Measurements from ENCODE around the gene TMED10.
A peak's percentile ranks its signal among the peaks of the same experiment; 100 is the strongest.

Gene TMED10

GRCh38 chr14:75176142-75176820 lies at the start of gene TMED10:
TSS of gene TMED10 (minus strand) at chr14:75176612. CDS start at chr14:75176579, 33 bp downstream.
- DNase-seq: peak; percentile 90

DNA sequence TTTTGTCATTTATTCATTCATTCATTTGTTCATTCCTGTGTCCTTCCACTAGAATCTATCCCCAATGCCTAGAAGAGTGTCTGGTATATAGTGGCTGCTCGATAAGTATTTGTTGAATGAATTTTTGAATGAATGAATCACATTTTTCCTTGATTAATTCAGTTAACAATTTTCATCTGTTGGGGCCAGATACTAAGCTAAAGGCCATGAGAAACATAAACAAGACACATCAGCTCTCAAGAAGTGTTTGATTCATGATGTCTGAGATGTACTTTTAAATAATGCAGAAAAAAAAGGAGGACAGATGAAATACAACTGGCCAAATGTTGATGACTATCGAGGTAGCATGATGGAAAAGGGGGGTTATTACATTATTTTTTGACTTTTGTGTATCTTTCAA lies 48.1 kb upstream of the TMED10 start:
- DNase-seq: no peak

DNA sequence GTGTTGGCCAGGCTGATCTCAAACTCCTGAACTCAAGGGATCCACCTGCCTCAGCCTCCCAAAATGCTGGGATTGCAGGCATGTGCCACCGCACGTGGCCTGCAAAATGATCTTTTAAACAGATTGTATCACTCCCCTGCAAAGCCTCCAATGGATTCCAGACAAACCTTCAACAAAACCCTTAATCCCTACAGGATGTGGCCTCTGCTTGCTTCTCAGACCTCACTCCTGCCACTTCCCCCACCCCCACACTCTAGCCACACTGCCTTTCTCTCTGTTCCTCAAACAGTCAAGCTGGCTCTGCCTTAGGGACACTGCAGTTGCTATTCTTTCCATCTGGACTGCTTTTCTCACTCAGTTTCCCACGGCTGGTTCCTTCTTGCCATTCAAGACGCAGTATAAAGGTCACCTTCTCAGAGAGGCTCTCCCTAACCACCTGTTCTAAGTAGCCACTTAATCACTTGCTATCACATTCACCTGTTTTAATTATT lies 47.3 kb upstream of the TMED10 start:
- no peak for DNase-seq

DNA sequence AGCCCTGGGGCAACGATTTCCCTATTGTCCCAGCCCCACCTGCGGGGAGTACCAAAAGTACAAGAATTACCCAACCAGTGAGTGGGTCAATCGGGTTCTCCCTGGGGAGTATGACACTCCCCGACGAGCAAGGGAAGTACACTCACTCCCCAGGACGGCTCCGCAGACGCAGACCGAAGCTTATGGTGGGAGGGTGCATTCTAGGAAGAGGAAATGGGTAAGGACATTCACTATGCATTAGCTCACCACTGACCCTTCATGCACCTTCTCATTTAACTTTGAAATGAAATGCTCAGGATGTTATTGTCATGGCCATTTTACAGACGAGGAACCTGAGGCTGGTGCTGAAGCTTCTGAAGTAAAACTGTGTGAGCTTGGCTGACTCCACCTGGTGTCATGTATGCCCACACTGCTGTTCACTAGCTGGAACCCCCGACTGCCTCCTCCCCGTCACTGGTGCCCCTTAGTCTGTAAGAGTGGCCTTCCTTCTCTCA lies 45.8 kb upstream of the TMED10 start:
- no peak for DNase-seq

DNA sequence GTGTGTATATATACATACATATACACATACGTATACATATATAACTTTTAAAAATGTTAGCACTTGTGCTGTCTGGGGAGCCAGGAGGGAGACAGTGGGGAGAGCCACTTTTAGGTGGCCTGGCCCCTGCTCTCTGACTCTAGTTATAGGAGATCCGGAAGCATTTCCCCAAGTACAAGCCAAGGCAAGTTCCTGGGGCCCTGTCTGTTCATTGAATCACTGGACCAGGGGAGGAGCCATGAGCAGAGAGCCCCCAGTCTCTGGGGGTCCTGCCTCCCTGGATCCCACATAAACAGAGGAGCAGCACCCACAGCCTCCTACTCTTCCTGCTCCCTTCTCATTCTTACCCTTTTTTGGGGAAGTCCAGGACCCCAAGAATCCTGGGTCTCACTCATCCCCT lies 45.4 kb upstream of the TMED10 start:
- no peak for DNase-seq

DNA sequence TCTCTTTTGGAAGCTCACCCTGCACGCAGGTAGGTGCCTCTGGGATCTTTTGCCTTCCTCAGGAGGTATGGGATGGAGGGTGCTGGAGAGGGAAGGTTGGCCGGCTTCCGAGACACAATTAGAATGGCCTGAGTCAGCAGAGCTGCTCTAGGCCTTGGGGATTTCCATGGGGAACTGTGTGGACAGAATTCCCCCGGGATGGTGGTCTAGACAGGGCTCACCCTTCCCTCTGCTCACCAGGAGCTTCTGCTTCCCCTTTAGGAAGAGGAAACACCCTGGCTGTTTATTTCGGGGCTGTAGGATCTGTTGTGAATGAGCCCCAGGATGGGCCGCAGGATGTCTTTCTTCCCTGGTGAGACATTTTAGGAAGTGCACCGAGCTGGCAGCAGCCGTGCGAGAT lies 43.7 kb upstream of the TMED10 start:
- no peak for DNase-seq

- DNase-seq: no peak
Measured at GRCh38 chr14:75217508-75218206, 41.2 kb upstream of the TMED10 start.

DNA sequence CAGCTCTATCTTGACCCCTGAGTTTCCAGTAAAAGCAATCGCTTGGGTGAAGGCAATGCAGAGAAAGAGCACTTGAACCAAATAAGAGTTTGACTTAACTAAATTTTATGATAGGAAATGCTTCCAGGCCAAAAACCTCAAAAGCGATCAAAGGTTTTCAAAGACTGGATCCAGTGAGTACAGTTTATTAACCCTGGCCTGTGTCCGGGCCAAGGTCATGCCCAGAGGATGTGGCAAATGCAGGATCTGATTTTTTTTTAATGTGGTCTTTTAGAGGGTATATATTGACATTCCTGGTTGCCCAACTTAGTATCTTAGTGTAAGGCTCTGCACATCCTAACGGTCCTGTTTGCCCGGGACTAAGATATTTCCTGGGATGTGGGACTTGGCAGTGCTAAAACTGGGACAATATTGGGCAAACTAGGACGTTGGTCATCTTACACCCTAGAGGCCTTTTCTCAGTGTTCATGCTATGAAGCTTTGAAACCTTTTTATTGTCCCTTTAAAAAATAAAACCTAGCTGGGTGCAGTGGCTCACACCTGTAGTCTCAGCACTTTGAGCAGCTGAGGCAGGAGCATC lies 40.1 kb upstream of the TMED10 start:
- no peak for DNase-seq

GRCh38 chr14:75215520-75215919 lies 39.1 kb upstream of the TMED10 start:
- DNase-seq: no peak

DNA sequence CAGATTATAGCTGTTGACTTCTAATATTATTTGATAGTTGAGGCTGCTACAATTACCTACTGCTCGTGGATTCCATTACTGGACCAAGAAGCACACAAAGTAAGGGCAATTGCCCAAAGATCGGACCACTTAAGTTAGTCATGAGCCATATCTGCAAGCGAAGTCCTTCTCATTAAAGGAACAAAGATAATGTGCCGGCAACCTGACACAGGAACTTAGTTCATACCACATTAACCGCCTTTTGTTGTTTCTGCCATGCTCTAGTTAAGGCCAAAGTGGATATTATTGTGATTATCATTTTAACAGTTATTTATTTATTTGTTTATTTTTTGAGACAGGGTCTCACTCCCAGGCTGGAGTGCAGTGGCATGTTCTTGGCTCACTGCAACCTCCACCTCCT lies 38.1 kb upstream of the TMED10 start:
- DNase-seq: no peak

DNA sequence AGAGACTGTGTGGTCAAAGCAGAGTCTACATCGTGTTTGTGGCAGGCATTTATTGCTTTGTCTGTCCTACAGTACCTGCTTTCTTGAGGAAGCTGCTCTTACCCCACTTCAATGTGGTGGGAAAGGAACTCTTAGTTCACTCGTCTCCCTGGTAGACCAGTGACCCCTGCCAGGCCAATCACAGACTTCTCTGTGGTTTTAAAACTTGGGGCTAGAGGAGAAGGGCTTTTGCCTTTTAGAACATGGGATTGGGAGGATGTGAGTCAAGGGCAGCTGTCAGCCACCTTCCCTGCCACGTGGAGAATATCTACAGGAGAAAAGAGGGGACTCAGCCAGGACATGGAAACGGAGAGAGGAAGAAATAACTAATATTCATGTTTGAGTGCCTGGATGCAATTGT lies 36.8 kb upstream of the TMED10 start:
- DNase-seq: no peak

- DNase-seq: no peak
Measured at GRCh38 chr14:75208843-75209242, 32.4 kb upstream of the TMED10 start.

DNA sequence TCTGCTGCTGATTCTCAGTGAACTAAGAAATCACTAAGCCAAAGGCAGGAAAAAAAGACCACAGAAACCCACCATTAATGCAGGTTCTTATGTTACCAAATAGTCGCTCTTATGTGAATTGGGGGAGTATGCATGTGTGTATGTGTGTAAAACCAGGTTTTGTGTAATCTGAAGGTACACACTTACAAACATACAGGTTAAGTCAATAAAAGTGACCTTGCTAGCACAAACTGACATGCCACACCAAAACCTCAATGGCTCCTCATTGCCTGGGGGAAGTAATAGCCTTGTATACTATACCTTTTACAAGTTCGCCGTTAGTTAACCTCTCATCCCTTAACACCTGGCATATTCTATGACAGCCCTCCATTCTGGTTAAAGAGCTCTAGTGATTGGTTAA lies 29.8 kb upstream of the TMED10 start:
- DNase-seq: no peak

DNA sequence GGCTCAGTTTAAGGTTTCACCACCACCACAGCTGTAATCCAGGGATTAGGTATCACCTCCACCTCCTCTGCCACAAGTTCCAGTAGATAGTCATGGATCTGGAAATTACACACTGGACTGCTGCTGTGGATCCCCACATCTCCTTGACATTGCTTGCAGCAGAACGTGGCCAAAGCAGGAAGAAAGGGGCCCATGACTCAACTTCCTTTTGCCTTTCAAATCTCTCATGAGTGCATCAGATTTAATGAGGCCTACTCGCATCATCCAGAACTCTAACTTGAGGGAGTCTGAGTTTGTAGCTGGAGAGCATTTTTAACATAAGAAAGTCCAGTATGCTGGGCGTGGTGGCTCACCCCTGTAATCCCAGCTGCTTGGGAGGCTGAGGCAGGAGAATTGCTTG lies 29.2 kb upstream of the TMED10 start:
- DNase-seq: no peak

DNA sequence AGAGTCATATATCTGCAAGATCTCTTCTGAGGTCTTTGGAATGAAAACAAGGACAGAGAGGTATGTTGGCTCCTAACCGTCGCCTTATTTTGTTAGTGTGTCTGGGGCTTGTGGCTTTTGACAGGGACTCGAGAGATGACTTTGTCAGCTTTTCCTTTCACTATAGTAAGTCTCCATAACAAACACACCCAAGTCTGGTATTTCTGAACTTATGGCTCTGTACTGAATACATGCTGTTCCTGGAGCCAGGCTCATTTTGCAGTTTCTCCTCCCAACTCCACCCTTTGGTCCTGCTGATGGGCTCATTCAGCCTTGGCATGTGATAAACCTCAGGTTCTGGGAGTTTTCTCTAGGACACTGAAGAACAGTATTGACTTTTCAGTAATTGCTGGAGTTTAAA lies 27.7 kb upstream of the TMED10 start:
- DNase-seq: no peak

DNA sequence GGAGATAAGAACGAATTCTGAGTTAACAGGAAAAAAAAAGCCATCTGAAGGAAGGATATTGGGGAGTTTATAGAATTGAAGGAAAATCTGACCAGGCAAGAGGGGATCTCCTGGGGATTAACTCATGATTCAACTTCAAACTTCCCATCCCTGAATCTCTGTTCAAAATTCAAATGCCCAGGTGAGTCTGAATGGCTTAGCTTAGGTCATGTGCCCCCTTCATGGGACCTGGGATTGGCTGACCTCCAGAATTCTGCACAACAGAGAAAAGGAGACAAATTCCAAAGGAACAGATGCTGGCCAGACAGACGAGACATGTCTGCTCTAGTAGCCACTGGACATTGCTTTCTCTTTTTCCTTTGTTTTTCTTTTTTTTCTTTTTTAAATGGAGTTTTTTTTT lies 26.2 kb upstream of the TMED10 start:
- DNase-seq: no peak

DNA sequence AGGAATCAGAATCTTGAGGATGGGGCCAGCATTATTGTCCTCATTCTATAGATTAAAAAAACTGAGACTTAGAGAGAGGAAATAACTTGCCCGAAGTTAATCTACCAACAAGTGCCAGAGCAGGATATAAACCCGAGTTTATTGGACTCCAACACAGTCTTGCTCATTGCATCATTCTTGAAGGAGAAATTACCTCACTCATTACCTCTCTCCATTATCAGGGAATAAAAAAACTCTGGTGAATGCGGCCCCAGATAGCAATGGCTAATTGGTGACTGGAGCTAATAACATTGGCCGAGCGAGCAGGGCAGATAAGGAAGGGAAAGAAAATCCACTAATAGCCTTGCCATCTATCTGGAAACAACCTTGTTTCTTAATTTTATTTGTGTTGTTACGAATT lies 24.7 kb upstream of the TMED10 start:
- DNase-seq: no peak

- no peak for DNase-seq
Measured at GRCh38 chr14:75200451-75200850, 24.0 kb upstream of the TMED10 start.

- DNase-seq: no peak
Measured at GRCh38 chr14:75198291-75198933, 22.0 kb upstream of the TMED10 start.

- DNase-seq: no peak
Measured at GRCh38 chr14:75197338-75197737, 20.9 kb upstream of the TMED10 start.

DNA sequence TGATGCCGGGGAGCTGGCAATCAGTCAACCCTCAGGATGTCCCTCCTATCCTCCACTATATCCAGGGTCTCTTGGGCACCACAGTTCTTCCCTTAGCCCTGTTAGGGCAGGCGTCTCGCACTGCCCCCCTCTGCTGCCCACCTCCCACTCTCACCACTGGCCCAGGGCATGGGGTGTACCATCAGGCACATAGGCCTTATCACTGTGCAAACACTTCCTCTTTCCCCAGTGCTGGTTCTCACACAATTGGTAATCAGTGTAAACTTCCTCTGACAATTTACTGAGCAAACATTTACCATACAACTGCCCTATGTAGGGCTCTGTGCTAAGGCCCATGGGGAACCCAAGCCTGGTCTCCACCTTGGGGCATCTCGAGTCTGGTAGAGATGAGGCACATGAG lies 20.1 kb upstream of the TMED10 start:
- DNase-seq: no peak

GRCh38 chr14:75196064-75196463 lies 19.7 kb upstream of the TMED10 start:
- DNase-seq: no peak

DNA sequence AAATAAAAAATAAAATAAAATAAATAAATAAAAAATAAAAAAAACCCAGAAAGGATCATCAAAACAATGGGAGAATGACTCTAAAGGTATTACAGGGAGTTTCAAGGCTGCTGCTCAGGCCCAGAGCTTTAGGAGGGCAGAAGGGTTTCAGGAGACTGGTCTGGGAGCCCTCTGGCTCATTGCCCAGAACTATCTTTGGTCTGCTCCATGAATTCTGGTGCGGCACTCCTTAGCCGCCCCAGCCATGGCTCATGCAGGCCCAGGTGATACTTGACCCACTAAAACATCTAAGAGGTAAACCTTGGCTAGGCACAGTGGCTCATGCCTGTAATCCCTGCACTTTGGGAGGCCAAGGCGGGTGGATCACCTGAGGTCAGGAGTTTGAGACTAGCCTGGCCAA lies 14.7 kb upstream of the TMED10 start:
- DNase-seq: no peak

DNA sequence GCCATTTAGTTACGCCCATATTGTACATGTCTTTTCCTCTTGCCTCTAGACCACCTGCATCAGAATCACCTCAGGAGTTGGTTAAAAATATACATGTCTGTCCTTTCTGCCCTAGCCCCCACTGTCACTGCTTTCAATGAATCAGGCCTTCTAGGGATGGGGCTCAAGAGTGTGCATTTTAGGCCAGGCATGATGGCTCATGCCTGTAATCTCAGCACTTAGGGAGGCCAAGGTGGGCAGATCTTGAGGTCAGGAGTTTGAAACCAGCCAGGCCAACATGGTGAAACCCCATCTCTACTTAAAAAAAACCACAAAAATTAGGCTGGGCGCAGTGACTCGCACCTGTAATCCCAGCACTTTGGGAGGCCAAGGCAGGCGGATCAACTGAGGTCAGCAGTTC lies 13.6 kb upstream of the TMED10 start:
- DNase-seq: no peak
